ENCODE data around the gene SAMSN1.

DNA sequence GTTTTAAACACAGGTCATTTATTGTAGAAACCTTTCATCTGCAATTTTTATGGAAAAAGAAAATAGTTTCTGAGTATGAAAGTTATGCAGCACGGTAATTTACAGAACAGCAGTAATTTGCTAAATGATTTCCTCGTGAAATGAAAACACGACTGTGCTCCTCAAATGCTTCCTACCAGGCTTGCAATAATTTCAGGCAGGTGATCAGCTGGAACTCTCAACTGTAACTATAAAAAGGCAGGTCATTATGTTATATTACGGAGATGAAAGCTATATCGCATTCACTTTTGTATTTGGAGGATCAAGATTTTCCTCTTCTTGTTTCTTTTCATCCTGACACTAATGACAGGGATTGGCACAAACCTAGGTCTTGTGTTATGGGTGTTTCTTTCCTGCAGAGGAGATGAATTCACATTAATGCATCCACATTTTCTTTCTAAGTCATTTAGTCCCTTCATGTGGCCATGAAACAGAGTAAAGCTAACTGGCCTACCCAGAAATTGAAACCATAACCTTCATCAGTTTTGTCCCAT lies 57.4 kb downstream of the SAMSN1 start:
- TF ChIP-seq, protein P1, sequence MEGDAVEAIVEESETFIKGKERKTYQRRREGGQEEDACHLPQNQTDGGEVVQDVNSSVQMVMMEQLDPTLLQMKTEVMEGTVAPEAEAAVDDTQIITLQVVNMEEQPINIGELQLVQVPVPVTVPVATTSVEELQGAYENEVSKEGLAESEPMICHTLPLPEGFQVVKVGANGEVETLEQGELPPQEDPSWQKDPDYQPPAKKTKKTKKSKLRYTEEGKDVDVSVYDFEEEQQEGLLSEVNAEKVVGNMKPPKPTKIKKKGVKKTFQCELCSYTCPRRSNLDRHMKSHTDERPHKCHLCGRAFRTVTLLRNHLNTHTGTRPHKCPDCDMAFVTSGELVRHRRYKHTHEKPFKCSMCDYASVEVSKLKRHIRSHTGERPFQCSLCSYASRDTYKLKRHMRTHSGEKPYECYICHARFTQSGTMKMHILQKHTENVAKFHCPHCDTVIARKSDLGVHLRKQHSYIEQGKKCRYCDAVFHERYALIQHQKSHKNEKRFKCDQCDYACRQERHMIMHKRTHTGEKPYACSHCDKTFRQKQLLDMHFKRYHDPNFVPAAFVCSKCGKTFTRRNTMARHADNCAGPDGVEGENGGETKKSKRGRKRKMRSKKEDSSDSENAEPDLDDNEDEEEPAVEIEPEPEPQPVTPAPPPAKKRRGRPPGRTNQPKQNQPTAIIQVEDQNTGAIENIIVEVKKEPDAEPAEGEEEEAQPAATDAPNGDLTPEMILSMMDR (IDR thresholded peaks at IDR 0.05), result no peak
- TF ChIP-seq, protein P2, sequence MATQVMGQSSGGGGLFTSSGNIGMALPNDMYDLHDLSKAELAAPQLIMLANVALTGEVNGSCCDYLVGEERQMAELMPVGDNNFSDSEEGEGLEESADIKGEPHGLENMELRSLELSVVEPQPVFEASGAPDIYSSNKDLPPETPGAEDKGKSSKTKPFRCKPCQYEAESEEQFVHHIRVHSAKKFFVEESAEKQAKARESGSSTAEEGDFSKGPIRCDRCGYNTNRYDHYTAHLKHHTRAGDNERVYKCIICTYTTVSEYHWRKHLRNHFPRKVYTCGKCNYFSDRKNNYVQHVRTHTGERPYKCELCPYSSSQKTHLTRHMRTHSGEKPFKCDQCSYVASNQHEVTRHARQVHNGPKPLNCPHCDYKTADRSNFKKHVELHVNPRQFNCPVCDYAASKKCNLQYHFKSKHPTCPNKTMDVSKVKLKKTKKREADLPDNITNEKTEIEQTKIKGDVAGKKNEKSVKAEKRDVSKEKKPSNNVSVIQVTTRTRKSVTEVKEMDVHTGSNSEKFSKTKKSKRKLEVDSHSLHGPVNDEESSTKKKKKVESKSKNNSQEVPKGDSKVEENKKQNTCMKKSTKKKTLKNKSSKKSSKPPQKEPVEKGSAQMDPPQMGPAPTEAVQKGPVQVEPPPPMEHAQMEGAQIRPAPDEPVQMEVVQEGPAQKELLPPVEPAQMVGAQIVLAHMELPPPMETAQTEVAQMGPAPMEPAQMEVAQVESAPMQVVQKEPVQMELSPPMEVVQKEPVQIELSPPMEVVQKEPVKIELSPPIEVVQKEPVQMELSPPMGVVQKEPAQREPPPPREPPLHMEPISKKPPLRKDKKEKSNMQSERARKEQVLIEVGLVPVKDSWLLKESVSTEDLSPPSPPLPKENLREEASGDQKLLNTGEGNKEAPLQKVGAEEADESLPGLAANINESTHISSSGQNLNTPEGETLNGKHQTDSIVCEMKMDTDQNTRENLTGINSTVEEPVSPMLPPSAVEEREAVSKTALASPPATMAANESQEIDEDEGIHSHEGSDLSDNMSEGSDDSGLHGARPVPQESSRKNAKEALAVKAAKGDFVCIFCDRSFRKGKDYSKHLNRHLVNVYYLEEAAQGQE (IDR thresholded peaks at IDR 0.05; ENCODE audit: insufficient read depth in 1 of 2, low read depth in 2 of 2, low read length in 1 of 2), result no peak
- no peak for TF ChIP-seq POLR2AphosphoS5 (IDR thresholded peaks at IDR 0.05; ENCODE audit: low read depth, low read length)

All from Panc1 (cell line).